ENCODE results near the gene HPN.

Gene HPN

GRCh38 chr19:35108730-35109129, 67.2 kb downstream of the HPN start:
- DNase-seq: no peak

- DNase-seq: no peak
These were observed 68.0 kb downstream of the HPN start for GRCh38 chr19:35109395-35110112.

GRCh38 chr19:35110974-35111373, 69.5 kb downstream of the HPN start:
- DNase-seq: no peak

GRCh38 chr19:35112995-35113688, 71.6 kb downstream of the HPN start:
- DNase-seq: no peak

- no peak for DNase-seq
These were observed 73.0 kb downstream of the HPN start for GRCh38 chr19:35114353-35115176.

DNA sequence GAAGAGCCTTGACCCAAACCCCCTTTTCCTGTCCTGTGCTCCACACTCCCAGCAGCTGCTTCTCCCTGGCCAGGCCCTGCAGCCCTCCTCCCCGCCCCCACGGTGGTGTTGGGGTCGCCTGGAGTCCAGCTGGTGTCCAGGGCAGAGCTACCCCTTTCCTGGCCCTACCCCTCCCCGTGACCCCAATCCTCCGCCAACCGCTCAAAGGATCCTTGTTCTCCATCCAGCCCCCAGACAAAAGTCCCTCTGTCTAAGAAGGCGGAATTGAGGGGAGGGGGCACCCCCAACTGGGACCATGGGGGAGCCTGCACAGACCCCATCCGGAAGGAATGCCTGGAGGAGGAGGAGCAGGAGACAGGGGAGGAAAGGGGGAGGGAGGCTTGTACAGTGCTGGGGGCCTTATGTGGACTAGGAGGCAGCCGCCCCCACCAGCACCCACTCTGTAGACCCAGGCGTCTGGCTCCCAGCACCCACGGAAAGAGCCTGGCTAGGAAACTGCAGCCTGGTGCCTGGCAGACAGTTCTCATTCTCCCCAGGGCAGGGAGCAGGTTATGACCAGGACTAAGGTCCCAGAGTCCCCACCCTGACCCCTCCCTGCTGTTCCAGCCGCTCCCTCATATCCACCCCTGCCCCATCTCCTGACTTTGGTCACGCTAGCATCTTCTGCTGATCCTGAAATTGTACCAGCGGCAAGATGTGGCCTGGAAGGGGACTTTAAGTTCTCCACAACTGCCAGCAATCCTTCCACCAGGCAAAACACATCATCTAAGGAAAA, 73.8 kb downstream of the HPN start, which contains the start of gene FXYD3:
Gene FXYD3 (plus strand): TSS at position 647 of the 775 bp plus-strand sequence. CDS start 3,554 bp downstream, outside the sequence.
- DNase-seq: no peak
